Keratinocyte (primary cell): ENCODE measurements around the gene MDM4. TPM values are rescaled to one million over a fixed set of nuclear protein-coding genes. Genes with fewer than 3 reads are reported as not detected.

Experiments
- DNase-seq: peaks from one replicate; pipeline ENCODE4 v3.0.0-alpha.2; 2011; ENCODE audit warnings: low read depth, missing footprints, low spot score
- FAIRE-seq: peaks from 2 replicates; lab custom pipeline; 2011; peaks lifted over from hg19 to GRCh38; lab: Jason Lieb, UNC
- H2AFZ ChIP-seq: 2 replicates; pipeline ENCODE4 v1.6.0; 2012; ENCODE audit warnings: low read length, control low read depth, inconsistent platforms; ENCODE audit not compliant: control insufficient read depth
- H3K27ac ChIP-seq: 2 replicates; pipeline ENCODE4 v1.5.1; 2011; ENCODE audit warnings: low read length; ENCODE audit not compliant: control insufficient read depth, insufficient read depth
- H3K27me3 ChIP-seq: 3 replicates; pipeline ENCODE4 v1.6.0; 2011; ENCODE audit warnings: low read length; ENCODE audit not compliant: control insufficient read depth, insufficient read depth; ENCODE audit errors: extremely low read depth
- H3K36me3 ChIP-seq, 2 experiments: 2 replicates in 1 of 2; 3 replicates in 1 of 2; pipeline ENCODE4 v1.5.1; 2011; ENCODE audit warnings: low read length in 2 of 2, mild to moderate bottlenecking in 1 of 2; ENCODE audit not compliant: control insufficient read depth in 2 of 2, insufficient read depth in 2 of 2; ENCODE audit errors: extremely low read depth in 1 of 2
- H3K4me1 ChIP-seq: 3 replicates; pipeline ENCODE4 v1.5.1; 2011; ENCODE audit warnings: low read length; ENCODE audit not compliant: control insufficient read depth, insufficient read depth; ENCODE audit errors: extremely low read depth
- H3K4me2 ChIP-seq: 3 replicates; pipeline ENCODE4 v1.6.0; 2011; ENCODE audit warnings: low read depth, low read length; ENCODE audit not compliant: control insufficient read depth, insufficient read depth; ENCODE audit errors: extremely low read depth
- H3K4me3 ChIP-seq, 3 experiments: fragments of 200-600 bp in 1 of 3; sonication (generic) in 1 of 3; 2 replicates in 2 of 3; 3 replicates in 1 of 3; pipeline ENCODE4 v1.5.1; 2011 to 2016; ENCODE audit warnings: low read length in 3 of 3, mild to moderate bottlenecking in 3 of 3, control low read depth in 2 of 3, inconsistent platforms in 1 of 3, low read depth in 1 of 3, mixed read lengths in 1 of 3, mixed run types in 1 of 3, moderate library complexity in 1 of 3; ENCODE audit not compliant: control insufficient read depth in 2 of 3, insufficient read depth in 2 of 3; ENCODE audit errors: extremely low read depth in 1 of 3
- H3K79me2 ChIP-seq: 2 replicates; pipeline ENCODE4 v1.6.0; 2012; ENCODE audit warnings: low read length; ENCODE audit not compliant: control insufficient read depth, insufficient read depth
- H3K9ac ChIP-seq: 3 replicates; pipeline ENCODE4 v1.6.0; 2011; ENCODE audit warnings: low read length; ENCODE audit not compliant: control insufficient read depth, insufficient read depth; ENCODE audit errors: extremely low read depth
- H3K9me1 ChIP-seq: 3 replicates; pipeline ENCODE4 v1.6.0; 2011; ENCODE audit warnings: low read length; ENCODE audit not compliant: control insufficient read depth, insufficient read depth; ENCODE audit errors: extremely low read depth
- H3K9me3 ChIP-seq: 2 replicates; pipeline ENCODE4 v1.5.1; 2012; ENCODE audit warnings: low read depth, low read length; ENCODE audit not compliant: control insufficient read depth
- H4K20me1 ChIP-seq: 3 replicates; pipeline ENCODE4 v1.6.0; 2011; ENCODE audit warnings: low read length; ENCODE audit not compliant: control insufficient read depth, insufficient read depth; ENCODE audit errors: extremely low read depth
- EZH2 ChIP-seq: IDR thresholded peaks from one replicate; pipeline ENCODE4 v1.6.1; 2012; ENCODE audit warnings: inconsistent platforms, mild to moderate bottlenecking, low read length, moderate library complexity
- dilution Hi-C: fragments of 300-500 bp; cut with MboI; formaldehyde crosslinking; loops from one replicate; pipeline ENCODE4 v1.7.0; 2020; ENCODE audit warnings: low sequenced_read_pairs; ENCODE audit not compliant: extremely low pct_ligation_motif_present
- polyA plus RNA-seq, 5 experiments: library from polyadenylated mRNA; depleted of rRNA in 3 of 5; stranded (reverse) in 3 of 5; stranded (forward) in 1 of 5; unstranded in 1 of 5; fragments of >200 nt; gene quantifications; 1 replicate in 1 of 5; 2 replicates in 3 of 5; 3 replicates in 1 of 5; pipeline versions ENCODE4 v1.2.1 to v1.2.3, GENCODE V29; 2011 to 2012; ENCODE audit warnings: missing spikeins in 2 of 5, low read depth in 1 of 5, low replicate concordance in 1 of 5
- TF ChIP-seq, protein P1 (sequence below), 3 experiments: IDR thresholded peaks in 1 of 3; conservative IDR thresholded peaks in 1 of 3; optimal IDR thresholded peaks in 1 of 3; 2 replicates in 2 of 3; 3 replicates in 1 of 3; pipeline versions ENCODE3 to v1.5.1; 2011; ENCODE audit warnings: low read length in 3 of 3, mild to moderate bottlenecking in 3 of 3, moderate library complexity in 2 of 3, control low read depth in 1 of 3, inconsistent platforms in 1 of 3; ENCODE audit not compliant: insufficient read depth in 2 of 3; ENCODE audit errors: extremely low read depth in 1 of 3

The MDM4 gene
- polyA plus RNA-seq, 1 donor (not counting 4 experiments of a cell fraction or from before 2014, with no cell fraction given) = 17.8 TPM

DNA sequence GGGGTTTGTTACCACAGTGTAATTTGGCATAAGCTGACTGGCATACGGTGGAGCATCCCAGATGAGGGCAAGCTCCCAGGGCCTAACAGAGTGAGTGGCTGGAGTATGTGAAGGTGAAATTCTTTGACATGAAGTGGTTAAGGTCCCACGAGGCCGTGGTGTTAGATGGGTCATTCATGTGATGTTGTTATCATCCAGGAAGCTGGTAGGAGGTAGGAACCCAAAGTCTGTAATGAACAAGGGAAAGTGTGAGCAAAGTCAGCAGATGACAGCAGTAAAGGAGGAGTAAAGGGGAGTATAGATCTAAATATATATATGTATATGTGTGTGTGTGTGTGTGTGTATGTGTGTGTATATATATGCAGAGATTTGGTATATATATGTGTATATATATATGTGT is 47.6 kb downstream of the MDM4 start:
- DNase-seq (no peak), FAIRE-seq (no peak)
- peaks cover 0 to 6% of the 10 kb centered on the region in 2 experiments for H3K36me3 ChIP-seq
- no peak overlapping the region for H3K9ac ChIP-seq
- H3K4me2 ChIP-seq = no peak overlapping the region
- no peaks in the 10 kb centered on the region for H3K9me3 ChIP-seq
- H3K27me3 ChIP-seq = no peaks in the 10 kb centered on the region
- peaks cover 10% of the 10 kb centered on the region for H3K4me1 ChIP-seq
- dilution Hi-C loops = no loop called here
- no peak overlapping the region for H3K4me3 ChIP-seq
- no peaks in the 10 kb centered on the region for H3K9me1 ChIP-seq
- no peak overlapping the region for H2AFZ ChIP-seq
- H4K20me1 ChIP-seq = no peaks in the 10 kb centered on the region
- no peak overlapping the region for H3K27ac ChIP-seq
- no peak for TF ChIP-seq EZH2
- TF ChIP-seq, protein P1, sequence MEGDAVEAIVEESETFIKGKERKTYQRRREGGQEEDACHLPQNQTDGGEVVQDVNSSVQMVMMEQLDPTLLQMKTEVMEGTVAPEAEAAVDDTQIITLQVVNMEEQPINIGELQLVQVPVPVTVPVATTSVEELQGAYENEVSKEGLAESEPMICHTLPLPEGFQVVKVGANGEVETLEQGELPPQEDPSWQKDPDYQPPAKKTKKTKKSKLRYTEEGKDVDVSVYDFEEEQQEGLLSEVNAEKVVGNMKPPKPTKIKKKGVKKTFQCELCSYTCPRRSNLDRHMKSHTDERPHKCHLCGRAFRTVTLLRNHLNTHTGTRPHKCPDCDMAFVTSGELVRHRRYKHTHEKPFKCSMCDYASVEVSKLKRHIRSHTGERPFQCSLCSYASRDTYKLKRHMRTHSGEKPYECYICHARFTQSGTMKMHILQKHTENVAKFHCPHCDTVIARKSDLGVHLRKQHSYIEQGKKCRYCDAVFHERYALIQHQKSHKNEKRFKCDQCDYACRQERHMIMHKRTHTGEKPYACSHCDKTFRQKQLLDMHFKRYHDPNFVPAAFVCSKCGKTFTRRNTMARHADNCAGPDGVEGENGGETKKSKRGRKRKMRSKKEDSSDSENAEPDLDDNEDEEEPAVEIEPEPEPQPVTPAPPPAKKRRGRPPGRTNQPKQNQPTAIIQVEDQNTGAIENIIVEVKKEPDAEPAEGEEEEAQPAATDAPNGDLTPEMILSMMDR (optimal IDR thresholded peaks at IDR 0.05 in 1 of 3, IDR thresholded peaks at IDR 0.05 in 1 of 3, conservative IDR thresholded peaks at IDR 0.05 in 1 of 3; ENCODE audit: extremely low read depth in 1 of 3, insufficient read depth in 2 of 3, low read length in 3 of 3) = no peak
- H3K79me2 ChIP-seq = no peaks in the 10 kb centered on the region

DNA sequence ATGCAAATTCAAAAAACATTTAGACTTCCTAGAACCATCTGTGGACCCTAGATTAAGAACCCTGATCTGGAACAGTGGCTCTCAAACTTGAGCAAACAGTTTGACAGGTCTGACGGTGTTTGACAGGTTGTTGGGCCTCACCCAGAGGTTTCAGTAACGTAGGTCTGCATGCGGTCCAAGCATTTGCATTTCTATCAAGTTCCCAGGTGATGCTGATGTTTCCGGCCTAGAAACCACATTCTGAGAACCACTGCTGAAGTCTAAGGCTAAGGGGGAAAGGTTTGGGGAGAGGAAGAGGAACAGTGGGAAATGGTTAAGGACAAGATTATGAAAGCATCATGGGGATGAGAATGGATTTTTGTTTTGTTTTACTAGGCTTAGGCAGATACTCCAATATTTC is 48.6 kb downstream of the MDM4 start:
- H3K9me3 ChIP-seq = no peaks in the 10 kb centered on the region
- no peaks in the 10 kb centered on the region for H3K79me2 ChIP-seq
- no peaks in the 10 kb centered on the region for H3K27me3 ChIP-seq
- H3K9me1 ChIP-seq = no peaks in the 10 kb centered on the region
- no peak overlapping the region for H3K27ac ChIP-seq
- H3K36me3 ChIP-seq = peaks cover 0 to 6% of the 10 kb centered on the region in 2 experiments
- dilution Hi-C loops = no loop called here
- H3K4me2 ChIP-seq = no peak overlapping the region
- H3K4me1 ChIP-seq = peaks cover 10% of the 10 kb centered on the region
- H2AFZ ChIP-seq = no peak overlapping the region
- DNase-seq (no peak), FAIRE-seq (no peak)
- H4K20me1 ChIP-seq = no peaks in the 10 kb centered on the region
- no peak overlapping the region for H3K4me3 ChIP-seq
- H3K9ac ChIP-seq = no peak overlapping the region
- no peak for TF ChIP-seq EZH2
- TF ChIP-seq, protein P1 (optimal IDR thresholded peaks at IDR 0.05 in 1 of 3, IDR thresholded peaks at IDR 0.05 in 1 of 3, conservative IDR thresholded peaks at IDR 0.05 in 1 of 3; ENCODE audit: extremely low read depth in 1 of 3, insufficient read depth in 2 of 3, low read length in 3 of 3) = no peak
